SKM-1 (cell line): ENCODE measurements around the gene ZNF281.

Experiments
- DNase-seq: peaks from one replicate; lab custom pipeline; 2025; ENCODE audit not compliant: unreplicated experiment; lab: John Stamatoyannopoulos, UW

Gene ZNF281

GRCh38 chr1:200392625-200393185 is 17.1 kb downstream of the ZNF281 start:
- DNase-seq, result no peak

DNA sequence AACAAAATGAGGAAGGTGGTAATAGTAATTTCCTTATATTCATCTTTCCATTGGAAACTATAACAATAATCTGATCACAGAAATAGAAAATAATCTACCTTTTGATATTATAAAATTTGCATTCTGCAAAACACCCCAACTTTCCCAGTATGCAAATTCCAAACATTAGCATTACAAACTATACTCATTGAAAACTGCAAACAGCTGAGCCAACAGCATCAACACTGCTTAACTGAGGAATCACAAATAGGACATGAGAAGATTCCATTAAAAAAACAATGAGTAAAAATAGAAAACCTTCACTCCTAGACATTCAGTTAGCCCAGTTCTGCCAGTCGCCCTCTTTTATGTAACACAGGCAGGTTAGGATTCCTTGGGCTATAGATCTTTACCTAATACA is 18.1 kb downstream of the ZNF281 start:
- no peak for DNase-seq

GRCh38 chr1:200388791-200389190 is 21.0 kb downstream of the ZNF281 start:
- DNase-seq, result no peak

DNA sequence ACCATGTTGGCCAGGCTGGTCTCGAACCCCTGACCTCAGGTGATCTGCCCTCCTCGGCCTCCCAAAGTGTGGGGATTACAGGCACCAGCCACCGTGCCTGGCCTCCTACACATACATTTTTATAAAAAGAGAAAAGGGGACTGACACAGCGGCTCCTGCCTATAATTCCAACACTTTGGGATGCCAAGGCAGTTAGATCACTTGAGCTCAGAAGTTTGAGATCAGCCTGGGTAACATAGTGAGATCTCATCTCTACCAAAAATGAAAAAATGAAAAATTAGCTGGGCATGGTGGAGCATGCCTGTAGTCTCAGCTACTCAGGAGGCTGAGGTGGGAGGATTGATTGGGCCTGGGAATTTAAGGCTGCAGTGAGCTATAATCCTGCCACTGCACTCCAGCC is 23.4 kb downstream of the ZNF281 start:
- DNase-seq, result no peak

- DNase-seq, result no peak
Observed at GRCh38 chr1:200384818-200385390, 24.9 kb downstream of the ZNF281 start.

DNA sequence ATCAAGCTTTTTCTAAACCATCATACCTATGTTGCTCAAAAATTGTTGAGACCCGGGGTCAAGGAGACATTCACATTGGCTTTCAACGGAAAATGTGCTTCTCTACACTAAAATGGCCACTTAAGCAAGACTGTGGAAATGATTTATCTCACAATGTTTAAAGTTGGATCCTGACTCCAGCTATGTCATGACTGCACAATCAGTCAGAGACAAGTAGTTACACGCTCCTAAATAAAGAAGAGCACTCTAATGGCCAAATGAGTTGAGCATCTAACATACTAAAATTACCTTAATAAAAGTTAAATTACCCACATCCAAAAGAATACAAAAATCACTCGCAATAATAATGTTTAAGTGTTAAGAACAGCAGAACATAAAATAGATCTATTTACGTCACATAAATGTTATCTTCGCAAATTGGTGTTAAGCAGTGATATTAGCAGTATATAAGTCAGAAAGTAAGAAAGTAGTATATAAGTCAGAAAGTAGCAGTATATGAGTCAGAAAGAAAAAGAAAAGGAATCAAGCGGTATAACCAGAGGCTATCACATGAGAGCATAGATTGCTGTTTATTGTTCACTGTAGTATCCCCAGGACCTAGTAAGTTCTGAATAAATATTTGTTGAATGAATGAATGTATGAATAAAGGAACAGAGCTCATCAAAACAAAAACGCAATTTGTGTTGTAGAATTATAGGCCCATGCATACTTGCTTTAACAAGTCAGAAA is 28.4 kb downstream of the ZNF281 start:
- no peak for DNase-seq

DNA sequence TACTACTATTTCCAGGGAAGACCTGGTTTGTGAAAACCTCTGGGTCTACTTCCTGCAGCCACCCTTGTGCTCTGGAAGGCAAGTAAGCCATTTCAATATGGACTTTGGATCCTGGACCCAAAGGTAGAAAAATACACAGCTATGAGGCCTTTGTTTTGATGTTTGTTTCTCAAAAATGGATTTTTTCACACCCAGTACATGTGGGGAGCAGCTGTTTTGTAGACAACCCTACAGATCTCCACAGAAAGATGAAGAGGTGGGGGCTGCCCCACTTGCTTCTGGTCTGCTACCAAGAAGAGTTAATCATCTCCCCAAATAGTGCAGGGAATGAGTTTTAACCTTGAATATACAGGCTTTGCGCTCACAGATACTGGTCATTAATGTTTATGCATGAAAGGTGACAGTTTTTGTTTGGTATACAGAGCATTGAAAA is 29.2 kb downstream of the ZNF281 start:
- DNase-seq, result no peak

GRCh38 chr1:200379940-200380588 is 29.8 kb downstream of the ZNF281 start:
- DNase-seq, result no peak

- no peak for DNase-seq
Observed at GRCh38 chr1:200379432-200379757, 30.4 kb downstream of the ZNF281 start.

DNA sequence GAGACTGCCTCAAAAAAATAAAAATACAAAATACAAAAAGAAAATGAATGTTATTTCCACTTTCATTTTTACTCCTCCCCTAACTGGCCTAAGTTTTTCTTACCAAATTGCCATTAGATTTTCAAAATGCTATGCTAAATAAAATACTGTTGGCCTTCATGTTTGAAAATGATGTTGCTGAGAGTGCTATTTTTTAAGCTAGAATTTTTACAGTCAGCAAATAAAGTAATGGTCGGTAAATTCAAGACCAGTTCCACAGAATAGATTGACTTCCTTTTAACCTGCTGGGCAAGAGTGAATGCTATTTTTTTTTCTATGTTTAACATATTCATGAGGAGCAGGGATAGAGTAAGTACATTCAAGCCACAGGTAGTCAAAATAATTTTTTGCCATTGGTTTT is 31.7 kb downstream of the ZNF281 start:
- DNase-seq, result no peak

GRCh38 chr1:200376528-200376927 is 33.3 kb downstream of the ZNF281 start:
- DNase-seq, result no peak

DNA sequence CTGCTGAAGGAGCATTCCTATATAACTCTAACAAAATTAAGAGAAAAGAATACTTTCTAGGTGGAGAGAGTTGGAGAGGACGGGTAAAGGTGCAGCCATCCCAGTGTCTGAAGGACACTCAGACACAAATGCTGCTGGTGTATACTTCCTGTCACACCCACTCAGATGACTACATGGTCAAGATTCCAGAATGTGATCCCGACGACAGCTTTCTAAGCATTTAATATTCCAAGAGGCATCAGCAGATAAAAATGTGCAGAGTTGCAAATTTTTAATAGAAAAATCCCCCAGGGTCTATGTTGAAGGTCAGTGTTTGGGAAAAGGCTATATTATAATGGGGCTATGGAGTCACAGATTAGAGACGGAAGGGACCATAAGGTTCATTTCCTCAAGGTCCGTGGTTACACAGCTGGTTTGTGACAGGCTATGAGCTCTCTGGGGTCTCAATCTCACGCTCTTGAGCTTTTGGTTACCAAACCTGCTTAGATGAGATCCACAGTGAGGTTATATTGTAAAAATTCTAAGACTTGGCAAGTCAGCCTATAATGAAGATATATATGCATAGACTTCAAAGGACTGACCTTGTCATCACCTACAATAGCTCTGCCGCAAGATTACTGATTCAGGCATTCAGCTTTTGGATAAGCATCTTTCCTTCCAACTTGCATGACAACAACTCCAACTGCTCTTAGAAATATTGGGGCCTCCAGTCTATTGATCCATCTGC is 35.1 kb downstream of the ZNF281 start:
- DNase-seq, result no peak

DNA sequence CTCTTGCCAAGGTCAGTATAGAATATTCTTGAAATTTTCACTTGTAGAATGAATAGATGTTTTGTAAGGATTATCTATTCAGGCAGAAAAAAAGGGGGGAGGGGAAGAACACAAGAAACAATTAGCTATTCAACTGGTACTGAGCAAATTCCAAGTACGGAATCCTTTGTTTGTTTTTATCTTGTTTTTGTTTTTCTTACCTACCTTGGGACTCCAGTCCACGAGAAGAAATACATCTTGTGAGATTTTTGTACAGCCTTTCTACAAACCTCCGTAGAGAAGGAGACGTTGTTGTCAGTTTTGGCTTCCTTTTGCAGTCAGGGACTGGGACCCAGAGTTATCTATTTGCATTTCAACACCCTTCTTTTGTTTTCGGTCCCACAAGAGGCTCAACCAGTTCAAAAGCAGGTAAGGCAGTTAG is 36.0 kb downstream of the ZNF281 start:
- DNase-seq, result no peak

GRCh38 chr1:200372885-200373181 is 37.0 kb downstream of the ZNF281 start:
- DNase-seq, result no peak

DNA sequence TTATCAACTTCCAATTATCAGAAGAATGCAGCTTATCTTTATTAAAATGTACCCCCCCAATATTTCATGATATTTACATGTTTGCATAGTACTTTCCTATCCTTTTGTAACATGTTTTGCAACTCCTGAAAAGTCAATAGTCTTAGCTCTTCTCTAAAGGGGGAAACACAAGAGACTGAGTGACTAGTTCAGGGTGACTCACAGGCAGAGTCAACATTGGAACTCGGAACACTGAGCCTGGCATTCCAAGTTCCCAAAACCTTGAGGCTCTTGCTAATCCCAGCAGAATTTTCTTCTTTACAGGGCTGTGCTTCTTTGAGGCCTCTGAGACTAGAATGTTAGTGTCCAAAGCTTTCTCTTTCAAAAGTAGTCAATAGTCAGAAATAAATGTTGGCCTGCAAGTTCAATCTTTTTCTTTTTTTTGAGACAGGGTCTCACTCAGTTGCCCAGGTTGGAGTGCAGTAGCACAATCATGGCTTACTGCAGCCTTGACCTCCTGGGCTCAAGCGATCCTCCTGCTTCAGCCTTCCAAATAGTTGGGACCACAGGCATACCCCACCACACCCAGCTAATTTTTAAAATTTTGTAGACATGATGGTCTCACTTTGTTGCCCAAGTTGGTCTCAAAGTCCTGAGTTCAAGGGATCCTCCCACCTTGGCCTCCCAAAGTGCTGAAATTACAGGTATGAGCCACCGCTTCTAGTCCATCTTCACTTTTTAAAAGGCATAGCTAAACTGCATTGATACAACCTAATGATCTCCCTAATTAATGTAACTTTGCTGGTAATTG is 37.5 kb downstream of the ZNF281 start:
- DNase-seq, result no peak

GRCh38 chr1:200369706-200370105 is 40.1 kb downstream of the ZNF281 start:
- no peak for DNase-seq

GRCh38 chr1:200369131-200369530 is 40.7 kb downstream of the ZNF281 start:
- no peak for DNase-seq

- no peak for DNase-seq
Observed at GRCh38 chr1:200368556-200368955, 41.3 kb downstream of the ZNF281 start.

- peak; percentile 67 for DNase-seq
Observed at GRCh38 chr1:200367841-200368534, 41.8 kb downstream of the ZNF281 start.

- DNase-seq, result no peak
Observed at GRCh38 chr1:200366577-200367253, 43.1 kb downstream of the ZNF281 start.
